T-helper 2 cell (primary cell): ENCODE measurements around the gene DLG5.

Experiments used
- DNase-seq, 5 experiments: peaks; one replicate each; pipeline versions ENCODE4 v3.0.0 to v3.0.0-alpha.2; 2012 to 2022

Gene DLG5

DNA sequence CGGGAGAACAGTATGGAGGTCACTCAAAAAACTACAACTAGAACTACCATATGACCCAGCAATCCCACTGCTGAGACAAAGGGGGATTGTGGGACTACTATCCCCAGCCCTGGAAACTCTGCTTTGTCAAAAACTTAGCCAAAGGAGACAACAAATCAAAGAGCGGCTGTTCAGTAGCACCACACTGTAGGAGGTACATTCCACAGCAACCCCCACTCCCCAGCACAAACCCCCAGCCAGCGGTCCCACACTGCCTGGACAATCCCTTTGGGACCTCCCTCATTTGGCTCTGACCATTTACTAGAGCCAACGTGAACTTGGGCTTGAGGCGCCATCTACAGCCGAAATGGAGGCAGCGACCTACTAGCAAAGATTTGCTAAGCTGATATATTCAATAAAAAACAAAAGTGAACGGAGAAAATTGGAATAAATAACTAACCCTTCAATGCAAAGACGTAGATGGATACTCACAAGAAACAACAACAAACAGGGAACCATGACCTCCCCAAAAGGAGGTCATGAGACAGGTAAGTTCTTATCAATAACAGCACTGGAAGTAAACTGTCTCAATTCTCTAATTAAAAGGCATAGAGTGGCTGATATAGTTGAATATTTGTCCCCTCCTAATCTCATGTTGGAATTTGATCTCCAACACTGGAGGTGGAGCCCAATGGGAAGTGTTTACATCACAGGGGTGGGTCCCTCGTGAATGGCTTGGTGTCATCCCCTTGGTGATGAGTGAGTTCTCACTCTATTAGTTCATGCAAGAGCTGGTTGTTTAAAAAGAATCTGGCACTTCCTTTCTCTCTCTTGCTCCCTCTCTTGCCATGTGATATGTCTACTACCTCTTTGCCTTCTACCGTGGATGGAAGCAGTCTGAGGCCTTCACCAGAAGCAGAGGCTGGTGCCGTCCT, 170.0 kb downstream of the DLG5 start:
- DNase-seq = peak in 1 of 5 experiments; percentile 16

DNA sequence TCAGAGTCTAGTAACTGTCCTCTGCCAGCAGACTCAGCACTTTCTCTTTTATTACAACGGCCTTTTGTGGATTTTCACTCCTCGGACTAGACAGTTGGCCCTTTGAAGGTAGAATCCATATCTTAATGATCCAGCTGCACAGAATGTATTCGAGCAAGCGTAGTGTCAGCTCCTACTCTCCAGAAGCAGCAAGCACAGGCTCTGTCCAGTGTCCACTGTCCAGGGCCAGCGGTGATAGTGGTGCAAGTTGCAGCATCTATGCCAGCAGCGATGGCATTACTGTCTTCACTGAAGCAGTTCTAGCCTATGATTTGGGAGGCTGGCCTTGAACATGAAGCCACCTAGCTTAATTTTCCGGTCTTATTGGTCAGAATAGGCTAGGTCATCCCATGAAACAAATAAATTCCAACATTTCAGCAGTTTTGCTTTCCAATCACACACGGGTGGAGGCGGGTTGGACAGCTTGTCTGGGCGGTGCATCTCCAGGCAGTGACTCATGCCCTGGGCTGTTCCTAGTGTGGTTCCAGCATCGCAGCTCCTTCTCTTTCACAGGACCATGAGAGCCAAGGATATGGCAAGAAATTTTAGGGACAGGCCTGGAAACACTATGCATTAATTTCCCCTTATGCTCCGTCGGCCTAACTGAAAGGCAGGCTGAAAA, 180.4 kb downstream of the DLG5 start:
- no peak for DNase-seq

DNA sequence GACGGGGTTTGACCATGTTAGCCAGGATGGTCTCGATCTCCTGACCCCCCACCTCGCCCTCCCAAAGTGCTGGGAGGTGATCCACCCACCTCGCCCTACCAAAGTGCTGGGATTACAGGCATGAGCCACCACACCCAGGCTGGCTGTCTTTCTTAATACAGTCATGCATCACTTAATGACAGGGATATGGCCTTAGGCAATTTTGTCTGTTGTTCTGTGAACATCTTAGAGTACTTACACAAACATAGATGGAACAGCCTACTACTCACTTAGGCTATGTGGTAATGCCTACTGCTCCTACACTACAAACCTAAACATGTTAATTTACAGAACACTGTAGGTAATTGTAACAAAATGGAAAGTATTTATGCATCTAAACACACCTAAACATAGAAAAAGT, 182.3 kb downstream of the DLG5 start:
- no peak for DNase-seq

DNA sequence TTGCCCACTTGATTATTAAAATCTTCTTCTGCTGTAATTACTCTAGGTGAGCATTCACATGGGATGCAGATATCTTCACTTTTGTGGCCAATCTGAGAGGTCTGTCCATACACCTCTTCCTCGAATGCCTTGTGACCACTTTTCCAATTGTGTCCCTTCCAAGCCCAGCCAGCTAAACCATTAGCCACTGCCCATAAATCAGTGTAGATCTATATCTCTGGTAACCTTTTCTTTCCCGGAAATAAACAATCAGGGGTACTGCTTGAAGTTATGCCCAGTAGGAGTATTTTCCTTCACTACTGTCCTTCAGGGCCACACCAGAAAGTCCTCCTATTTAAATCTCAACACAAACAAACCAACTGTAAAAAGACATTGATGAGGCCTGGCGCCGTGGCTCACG, 184.4 kb downstream of the DLG5 start:
- DNase-seq = no peak

DNA sequence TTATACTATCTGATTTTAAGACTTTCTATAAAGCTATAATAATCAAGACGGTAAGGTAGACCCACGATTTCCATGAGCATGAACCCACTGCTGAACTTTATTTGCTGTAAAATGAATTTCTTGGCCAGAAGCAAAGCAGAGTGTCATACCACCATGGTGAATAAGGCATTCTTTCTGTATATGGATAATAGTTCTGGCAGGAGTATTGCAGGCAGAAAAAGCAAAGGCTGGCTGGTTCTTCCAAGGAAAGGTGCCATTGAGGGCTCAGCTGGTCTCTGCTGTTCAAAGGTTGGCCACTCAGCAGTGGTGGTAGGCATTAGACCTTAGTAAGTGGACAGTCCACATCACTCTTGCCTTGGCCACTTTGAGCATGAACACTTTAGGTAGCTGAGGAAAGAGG, 184.8 kb downstream of the DLG5 start:
- DNase-seq = no peak
